Cerebellar cortex (tissue), 1 donor: ENCODE data around the gene RDX.
A peak's percentile ranks its signal among the peaks of the same experiment; 100 is the strongest.
"Not testable (repeated sequence)": the region's sequence is repeated elsewhere in the genome, so short reads cannot be mapped to it uniquely, and the experiment has no call there.

ENCODE experiments used
- DNase-seq: peaks from one replicate; pipeline ENCODE4 v3.0.0-alpha.2; 2015; ENCODE audit warnings: low spot score

RDX gene

DNA sequence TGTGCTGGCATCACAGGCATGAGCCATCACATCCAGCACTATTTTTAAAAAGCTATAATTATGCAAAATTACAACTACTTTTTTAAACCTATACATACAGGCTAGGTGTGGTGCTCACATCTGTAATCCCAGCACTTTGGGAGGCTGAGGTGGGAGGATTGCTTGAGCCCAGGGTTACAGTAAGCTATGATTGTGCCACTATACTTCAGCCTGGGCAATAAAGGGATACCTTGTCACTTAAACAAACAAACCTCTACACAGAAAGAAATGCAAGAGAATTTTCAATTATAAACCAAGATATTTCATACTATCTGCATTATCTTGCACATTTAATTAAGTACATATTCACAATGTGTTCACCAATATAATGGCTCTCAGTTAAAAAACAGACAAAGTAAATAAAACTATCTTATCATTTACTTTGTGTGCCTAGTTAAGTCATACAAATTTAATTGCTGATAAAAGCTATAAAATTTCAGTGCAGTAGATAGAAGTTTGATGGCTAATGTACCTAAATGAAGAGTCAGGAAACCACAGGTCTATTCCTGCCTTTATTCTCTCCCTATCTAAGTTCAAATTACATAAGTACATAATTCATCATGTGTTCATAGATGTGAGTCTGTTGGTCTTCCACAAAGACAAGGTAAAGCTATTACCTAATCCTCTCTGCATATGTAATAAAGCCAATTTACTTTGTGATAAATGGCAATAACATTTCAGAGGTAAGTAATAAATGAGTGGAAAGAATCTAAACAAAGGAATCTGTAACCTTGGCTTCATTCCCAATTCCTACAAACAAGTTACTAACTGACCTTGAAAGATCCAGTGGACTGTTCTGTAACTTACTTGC is 9.0 kb upstream of the RDX start:
- no peak for DNase-seq

DNA sequence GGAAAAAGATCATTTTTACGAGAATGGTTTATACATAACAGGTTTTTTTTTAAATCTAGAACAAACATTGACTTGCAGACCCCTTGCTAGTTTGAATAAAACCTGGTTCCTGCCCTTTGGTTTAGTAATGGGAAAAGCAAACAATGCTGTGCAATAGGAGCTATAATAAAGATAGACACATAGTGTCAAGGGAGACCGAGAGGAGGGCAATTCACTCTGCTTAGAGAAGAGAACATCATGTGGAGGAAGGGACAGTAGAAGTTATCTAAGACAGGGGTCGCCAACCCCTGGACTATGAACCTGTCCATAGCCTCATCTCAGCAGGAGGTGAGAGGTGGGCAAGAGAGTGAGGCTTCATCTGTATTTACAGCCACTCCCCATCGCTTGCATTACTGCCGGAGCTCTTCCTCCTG is 7.0 kb upstream of the RDX start:
- DNase-seq, result no peak

DNA sequence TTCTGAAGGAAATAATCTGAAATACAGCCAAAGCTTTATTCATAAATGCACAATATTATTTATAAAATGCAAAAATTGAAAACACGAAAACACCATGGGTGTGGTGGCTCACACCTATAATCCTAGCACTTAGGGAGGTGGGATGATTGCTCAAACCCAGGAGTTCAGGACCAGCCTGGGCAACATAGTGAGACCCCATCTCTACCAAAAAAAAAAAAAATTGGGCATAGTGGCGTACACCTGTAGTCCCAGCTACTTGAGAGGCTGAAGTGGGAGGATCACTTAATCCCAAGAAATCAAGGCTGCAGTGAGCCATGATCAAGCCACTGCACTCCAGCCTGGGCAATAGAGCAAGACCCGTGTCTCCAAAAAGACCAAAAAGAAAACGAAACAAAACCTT is 5.2 kb upstream of the RDX start:
- no peak for DNase-seq

DNA sequence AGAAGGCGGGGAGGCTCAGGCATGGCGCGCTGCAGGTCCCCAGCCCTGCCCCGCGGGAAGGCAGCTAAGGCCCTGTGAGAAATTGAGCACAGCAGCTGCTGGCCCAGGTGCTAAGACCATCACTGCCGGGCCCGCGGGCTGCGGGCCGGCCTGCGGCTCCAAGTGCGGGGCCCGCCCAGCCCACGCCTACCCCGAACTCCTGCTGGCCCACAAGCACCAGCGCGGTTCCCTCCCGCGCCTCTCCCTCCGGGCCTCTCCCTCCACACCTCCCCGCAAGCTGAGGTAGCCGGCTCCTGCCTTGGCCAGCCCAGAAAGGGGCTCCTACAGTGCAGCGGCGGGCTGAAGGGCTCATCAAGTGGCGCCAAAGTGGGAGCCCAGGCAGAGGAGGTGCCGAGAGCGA is 4.6 kb upstream of the RDX start:
- DNase-seq, result no peak

DNA sequence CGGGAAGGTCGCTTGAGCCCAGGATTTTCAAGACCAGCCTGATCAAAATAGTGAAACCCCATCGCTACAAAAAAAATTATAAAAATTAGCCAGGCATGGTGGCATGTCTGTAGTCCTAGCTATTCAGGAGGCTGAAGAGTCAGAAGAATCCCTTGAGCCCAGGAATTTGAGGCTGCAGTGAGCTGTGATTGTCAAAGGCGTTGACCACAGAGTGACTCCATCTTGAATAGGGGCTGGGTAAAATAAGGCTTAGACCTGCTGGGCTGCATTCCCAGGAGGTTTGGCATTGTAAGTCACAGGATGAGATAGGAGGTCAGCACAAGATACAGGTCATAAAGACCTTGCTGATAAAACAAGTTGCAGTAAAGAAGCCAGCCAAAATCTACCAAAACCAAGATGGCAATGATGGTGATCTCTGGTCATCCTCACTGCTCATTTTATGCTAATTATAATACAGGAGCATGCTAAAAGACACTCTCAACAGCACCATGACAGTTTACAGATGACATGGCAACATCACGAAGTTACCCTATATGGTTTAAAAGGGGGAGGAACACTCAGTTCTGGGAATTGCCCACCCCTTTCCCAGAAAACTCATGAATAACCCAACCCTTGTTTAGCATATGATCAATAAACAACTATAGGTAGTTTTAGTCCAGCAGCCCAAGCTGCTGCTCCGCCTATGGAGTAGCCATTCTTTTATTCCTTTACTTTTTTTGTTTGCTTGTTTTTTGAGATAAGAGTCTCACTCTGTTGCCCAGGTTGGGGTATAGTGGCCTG is 2.8 kb upstream of the RDX start:
- no peak for DNase-seq

DNA sequence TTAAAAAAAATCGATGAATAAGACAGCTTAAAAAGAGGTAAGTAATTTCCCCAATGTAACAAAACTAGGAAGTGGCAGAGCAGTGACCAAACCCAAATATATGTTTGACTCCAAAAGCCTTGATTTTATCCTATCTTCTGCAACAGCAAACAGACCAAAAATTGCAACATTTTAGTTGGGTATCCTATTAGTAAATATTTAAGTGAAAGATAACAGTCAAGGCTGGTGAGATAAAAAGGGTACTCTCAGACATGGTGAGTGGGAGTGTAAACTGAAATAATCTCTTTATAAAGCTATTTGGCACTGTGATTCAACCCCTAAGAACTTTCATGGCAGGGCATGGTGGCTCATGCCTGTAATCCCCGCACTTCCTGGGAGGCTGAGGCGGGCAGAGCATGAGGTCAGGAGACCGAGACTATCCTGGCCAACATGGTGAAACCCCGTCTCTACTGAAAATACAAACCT is 1.9 kb upstream of the RDX start:
- no peak for DNase-seq

DNA sequence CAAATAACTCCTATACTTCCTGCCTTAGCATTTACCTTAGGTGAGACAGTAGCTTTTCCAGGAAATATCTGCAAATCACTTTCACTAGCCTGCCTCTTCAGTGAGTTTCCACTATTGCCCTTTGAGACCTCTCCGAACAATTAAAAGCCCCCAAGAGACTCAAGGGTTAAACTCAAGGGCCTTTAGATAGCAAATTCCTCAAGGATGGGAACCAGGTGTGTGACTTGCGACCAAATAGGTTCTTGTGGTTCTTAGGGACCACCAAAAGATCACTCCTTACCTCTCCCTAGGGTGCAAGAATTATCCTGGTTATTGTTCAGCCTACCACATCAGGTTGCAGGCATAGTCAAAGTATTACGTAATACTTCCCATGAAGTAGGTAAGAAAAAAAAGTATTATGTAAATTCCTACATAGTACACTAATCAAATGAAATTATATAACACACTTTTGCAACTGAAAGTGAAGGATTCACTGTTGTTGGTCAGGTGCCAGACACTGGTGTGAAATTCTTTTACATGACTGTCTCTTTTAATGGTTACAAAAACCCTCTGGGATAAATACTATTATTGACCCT is 1.4 kb upstream of the RDX start:
- DNase-seq, result no peak

DNA sequence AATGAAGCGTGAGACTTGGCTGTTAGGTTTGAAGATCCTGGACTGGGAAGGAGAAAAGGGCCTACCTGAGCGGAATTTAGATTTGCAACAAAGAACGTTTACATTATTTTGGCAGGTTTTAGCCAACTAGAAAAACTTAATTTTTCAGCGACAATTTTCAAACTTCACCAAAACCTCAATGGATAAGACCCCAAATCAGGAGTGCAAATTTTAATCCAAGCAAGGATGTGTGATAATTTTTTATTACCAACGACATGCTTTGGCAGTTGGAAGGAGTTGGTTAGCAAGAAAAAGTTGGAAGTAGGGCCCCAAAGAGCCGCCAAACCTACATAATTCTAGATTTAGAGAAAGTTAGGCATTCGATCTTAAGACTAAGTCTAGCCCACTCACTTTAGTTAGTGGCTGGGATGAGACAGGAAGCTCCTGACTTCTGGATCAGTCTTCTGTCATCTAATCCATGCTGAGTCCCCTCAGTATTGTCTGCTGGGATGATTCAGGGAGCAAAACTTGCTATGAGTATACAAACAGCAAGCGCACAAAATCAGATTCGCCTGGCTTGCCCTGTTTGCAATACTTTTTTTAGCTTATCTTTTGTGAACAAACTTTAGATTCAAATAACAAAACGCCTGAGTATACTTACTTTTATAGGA is 787 bp upstream of the RDX start:
- DNase-seq, result peak; percentile 19

DNA sequence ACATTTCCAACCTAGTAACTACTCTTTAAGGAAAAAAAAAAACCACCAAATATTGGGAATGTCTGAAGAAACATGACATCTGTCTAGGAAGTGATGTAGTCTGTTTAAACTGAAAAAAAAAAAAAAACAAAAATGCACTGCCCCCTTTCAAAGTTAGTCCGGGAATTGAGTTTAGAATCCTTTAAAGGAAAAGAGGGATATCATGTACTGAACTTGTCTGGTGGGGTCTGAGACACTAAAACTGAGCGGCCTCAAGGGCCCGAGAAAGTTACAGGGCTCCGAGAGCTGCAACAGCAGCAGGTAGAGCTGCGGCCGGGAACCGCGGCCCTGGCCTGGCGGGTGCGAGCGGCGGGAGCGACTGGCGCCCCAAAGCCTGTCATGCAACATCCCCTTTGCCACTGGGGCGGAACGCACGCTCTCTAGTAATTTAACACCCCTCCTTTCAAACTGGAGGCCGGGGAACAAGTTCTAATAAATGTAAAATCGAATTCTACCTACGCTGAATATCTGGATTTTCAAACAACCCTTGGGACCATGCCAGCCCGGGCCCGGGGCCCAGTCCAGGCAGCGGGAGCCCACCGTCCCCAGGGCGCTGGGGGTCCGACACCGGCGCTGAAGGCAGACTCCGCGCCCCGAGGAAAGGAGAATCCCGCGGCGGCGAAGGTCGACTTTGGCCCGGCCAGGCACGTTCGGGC is 736 bp downstream of the RDX start:
- DNase-seq, result peak; percentile 48

DNA sequence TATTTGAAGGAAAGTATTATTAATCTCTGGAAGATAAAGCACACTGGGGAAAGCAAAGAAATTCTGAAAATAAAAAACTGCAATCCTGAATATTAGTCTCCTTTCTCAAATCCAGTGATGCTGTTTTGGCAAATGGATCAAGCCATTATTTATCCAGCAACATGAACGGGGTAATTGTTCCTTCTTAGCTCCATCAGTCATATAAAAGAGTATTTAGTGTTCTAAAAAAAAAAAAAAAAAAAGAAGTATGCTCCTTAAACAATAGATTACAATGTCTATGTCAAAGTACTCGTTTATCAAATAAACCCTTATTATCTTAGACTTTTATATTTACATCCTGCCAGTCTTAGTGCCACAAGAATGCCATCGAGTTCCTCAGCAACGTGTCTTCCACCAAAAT is 1.3 kb downstream of the RDX start:
- DNase-seq, result no peak

DNA sequence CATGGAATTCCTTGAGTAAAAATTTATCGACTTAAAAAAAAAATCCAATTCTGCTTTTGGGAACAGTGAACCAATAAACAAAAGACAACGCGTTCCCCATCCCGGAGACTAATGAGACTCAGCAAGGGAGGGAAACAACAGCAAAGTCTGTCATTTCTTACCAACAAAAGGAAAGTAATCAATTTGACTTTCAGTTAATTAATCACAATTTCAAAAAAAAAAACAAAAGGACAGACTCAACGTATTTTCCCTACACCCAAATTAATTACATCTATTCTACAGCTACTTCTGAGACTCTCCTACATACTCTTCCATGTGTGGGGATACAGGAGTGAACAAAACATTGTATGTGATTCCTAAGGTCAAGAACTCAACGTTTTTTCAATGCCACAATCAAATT is 1.9 kb downstream of the RDX start:
- no peak for DNase-seq

DNA sequence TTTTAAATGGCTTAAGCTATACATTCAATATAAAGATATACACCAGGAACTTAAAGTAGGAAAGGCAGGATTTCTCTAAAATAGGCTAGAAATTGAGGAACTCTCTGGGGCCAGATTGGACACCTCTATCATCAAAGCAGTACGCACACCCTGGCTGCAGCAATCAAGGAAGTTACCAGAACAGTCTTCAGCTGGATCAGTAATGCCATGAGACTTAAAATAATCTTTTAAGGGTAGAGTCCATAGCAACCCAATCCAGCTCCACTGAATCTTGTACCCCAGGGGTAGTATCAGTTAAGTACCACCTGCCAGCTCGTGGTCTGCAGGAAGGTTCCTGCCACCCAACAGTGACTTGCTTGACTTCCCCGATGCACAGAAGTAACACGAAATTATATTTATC is 3.0 kb downstream of the RDX start:
- DNase-seq, result no peak

DNA sequence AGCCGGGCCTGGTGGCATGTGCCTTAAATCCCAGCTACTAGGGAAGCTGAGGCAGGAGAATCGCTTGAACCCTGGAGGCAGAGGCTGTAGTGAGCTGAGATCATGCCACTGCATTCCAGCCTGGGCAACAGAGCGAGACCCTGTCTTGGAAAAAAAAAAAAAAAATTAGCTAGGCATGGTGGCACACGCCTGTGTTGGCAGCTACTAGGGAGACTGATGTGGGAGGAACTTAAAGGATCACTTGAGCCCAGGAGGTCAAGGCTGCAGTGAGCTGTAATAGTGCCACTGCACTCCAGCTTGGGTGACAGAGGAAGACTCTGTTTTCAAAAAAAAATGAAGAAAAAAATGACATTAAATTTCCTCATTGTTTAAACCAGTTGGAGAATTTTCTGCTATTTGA is 4.3 kb downstream of the RDX start:
- DNase-seq, result not testable (repeated sequence)

DNA sequence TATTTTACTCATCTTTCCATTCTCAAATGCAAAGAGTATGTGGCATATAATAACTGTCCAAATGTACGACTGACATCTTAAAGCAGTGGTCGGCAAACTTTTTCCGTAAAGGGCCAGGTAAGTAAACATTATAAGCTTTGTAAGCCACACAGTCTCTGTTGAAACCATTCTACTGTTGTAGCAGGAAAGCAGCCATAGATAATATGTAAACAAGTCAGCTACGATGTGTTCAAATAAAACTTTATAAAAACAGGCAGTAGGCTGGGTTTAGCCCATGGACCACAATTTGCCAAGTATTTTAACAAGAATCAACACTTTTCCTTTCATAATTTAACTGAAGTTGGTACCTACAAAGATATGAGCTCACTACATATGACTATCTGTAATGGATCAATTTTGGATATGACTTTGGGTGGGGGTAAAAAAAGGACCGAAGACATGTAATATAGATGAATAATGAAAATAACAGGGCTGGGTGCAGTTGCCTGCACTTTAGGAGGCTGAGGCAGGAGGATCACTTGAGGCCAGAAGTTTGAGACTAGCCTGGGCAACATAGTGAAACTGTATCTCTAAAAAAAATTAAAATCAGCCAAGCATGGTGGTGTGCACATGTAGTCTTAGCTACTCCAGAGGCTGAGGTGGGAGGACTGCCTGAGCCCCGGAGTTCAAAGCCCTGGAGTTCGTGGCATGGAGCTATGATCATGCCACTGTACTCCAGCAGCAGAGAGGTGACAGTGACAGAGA is 5.7 kb downstream of the RDX start:
- no peak for DNase-seq

DNA sequence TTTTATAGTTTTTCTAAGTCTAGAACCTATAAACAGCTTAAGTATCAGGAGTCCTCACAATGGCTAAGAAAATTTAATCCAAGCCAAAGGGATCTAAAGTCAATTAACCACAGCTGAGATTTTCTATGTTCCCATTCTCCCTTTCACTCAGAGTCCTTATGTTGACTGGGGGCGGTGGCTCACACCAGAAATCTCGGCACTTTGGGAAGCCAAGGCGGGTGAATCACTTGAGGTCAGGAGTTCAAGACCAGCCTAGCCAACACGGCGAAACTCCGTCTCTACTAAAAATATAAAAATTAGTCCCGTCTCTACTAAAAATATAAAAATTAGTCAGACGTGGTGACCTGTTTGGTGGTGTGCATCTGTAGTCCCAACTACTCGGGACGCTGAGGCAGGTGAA is 6.9 kb downstream of the RDX start:
- DNase-seq, result no peak

DNA sequence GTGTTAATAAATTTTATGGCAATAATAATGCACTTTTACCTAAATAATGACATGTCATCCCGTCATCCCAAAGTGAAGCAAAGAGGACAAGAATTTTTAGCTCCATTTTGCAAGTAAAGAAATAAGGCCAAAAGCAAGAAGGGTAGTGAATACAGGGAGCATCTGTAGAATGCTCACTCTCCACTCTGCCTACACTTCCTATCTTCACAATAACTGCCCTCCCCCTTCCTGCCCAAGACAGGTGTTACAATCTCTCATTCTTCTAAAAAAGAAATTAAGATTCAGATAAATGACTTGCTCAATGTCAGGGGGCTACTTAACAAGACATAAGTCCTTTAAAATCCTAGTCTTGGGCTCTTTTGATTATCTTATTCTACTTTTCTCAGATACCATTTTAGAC is 8.9 kb downstream of the RDX start:
- no peak for DNase-seq

DNA sequence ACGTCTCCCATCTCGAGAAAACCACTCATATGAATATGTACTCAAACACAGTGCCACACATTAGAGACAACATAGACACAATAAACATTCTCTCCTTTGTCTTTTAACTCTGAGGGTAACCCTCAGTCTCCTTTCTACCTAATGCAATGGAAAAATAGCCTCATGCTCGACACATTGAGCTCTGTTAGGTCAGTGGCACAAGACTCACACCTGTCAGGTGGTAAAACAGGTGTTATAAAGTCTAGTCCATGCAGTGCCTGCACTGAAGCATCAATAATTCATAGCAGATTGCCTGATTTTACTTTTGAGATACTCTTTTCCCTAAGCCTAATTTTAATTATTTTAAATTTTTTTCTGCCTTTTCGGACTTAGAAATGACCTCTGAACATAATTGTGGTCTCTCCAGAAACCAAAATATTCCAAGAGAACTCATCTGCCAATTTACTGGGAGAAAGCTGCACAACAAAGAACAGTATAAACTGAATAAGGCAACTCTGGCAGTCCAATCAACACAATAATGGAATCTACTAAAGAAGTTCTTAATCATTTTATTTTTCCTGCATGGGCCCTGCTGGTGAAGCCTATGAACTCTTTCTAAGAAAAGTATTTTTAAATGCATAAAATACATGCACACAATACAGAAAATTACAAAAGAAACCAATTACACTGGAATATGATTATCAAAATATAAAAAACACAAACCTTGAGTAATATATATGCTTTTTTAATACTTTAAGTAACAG is 9.9 kb downstream of the RDX start:
- DNase-seq, result no peak

DNA sequence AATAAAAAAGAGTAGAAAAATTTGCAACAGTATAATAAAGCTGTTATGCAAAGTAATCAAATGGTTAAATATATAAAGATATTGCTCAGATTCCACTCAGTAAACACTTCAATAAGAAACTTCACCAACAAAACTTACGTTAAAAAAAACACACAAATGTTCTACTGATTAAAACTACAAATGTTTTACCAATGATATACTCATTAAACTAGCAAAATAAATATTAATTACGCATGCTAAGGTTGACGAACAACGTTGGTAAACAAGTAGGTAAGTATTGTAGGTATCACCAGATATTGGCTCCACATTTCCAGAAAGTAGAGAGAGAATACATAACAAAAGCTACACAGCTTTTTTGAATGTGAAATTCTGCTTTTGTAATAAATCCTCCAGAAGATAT is 12.6 kb downstream of the RDX start:
- no peak for DNase-seq

DNA sequence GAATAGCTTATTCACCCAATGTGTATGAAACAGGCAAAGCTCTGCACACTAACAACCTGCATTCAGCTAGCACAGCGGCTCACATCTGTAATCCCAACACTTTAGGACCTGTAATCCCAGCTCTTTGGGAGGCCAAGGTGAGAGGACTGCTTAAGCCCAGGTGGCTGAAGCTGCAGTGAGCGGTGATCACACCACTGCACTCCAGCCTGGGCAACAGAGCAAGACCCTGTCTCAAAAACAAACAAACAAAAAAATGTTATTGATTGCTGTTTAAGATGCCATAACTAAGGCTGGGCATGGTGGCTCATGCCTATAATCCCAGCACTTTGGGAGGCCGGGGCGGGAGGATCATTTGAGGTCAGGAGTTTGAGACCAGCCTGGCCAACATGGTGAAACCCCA is 15.8 kb downstream of the RDX start:
- not testable (repeated sequence) for DNase-seq

DNA sequence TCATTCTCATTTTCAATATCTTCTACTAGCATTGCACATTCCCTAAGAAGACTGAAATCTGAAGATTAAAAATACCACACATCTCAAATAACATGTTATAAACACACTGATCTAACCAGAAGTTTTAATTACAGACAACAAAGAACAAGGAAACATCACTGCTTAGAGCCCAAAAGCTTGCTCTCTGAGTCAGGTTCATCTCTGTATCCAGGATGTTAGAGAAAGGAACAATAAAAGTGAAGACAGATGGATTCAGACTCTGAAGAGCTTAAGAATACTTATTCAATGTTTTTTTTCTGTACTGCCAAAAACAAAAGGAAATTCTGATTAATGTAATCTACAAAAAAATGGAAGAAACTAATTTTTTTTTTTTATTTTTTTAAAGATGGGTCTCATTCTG is 16.5 kb downstream of the RDX start:
- no peak for DNase-seq

DNA sequence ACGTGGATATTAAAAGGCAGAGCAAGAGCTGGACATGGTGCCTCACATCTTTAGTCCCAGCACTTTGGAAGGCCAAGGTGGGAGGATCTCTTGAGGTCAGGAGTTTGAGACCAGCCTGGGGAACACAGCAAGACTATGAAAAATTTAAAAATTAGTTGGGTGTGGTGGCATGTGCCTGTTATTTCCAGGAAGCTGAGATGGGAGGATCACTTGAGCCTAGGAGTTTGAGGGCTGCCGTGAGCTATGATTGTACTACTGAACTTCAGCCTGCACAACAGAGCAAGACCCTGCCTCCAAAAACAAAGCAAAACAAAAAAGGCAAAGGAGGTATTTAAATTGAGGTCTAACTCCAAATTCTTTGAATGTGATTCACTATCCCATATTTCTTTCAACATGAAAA is 23.5 kb downstream of the RDX start:
- DNase-seq, result no peak
